ENCODE data around the gene TMEM258. TPM values are rescaled to one million over a fixed set of nuclear protein-coding genes. Genes with fewer than 3 reads are reported as not detected.

The TMEM258 gene
- total and polyA plus RNA-seq, 10 of the 15 experiments (the other 5 are each of a cell fraction or from before 2014, with no cell fraction given), result 160 to 840 (median 326) TPM

DNA sequence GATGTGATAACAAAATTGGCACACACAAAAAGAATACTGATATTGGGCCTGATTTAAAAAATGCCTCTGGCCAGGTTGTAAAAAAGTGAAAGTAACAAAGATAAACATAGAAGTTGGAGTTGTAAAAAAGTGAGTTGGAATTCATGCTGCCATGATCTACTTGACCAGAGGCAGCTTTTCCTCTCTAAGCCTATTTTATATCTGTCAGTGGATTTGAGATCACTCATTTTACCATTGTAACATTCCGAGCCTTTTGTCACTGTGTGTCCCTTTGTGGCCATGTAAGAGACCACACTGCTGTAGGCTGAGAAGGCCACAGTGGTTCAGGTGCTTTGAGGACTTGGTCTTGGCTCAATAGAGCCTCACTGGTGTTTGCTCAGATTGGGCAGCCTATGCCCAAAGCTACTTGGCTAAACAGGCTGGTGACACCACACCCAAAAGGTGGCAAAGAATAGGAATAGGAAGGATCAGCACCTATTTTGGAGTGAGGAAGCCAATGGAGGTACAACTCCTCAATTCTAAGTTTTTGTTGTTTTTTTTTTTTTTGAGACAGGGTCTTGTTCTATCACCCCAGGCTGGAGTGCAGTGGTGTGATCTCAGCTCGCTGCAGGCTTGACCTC is 7.4 kb upstream of the TMEM258 start:
- in situ Hi-C loops (cut with MboI) (loop anchor here (5.0 kb wide), 2 partner anchors 98 to 308 kb away; no protein-coding TSS in a partner anchor), intact Hi-C loops (cut with micrococcal nuclease; ENCODE audit: unreplicated experiment) (loop anchor here (5.0 kb wide), 4 partner anchors 73 to 308 kb away; partner anchors contain the start of gene FTH1)
- no peaks in the 10 kb centered on the region for H3K27me3 ChIP-seq (replicated peaks in 1 of 2; ENCODE audit: control insufficient read depth in 2 of 2, insufficient read depth in 2 of 2, low read length in 1 of 2)
- ChIA-PET SMC1A (ENCODE audit: uncharacterized antibody, unreplicated experiment) (interaction anchor here (0.7 to 6.0 kb wide), 10 partner anchors 12 to 309 kb away, joined by 3 to 86 read pairs (median 22); partner anchors contain the start of genes BEST1, FADS2 and FADS3), RAD21 (ENCODE audit: unreplicated experiment) (interaction anchor here (1.0 to 6.2 kb wide), 5 partner anchors 15 to 308 kb away, joined by 3 to 96 read pairs (median 51); partner anchors contain the start of gene BEST1), CTCF (interaction anchor here (1.4 to 12.7 kb wide), 8 partner anchors 12 to 308 kb away, joined by 3 to 188 read pairs (median 122); partner anchors contain the start of genes BEST1, FADS1 and FADS2), POLR2A (interaction anchor here (3.7 to 7.0 kb wide), 2 partner anchors 16 to 36 kb away, joined by 22 to 77 read pairs; partner anchors contain the start of gene FADS1)
- no peaks in the 10 kb centered on the region; the same call in 1 of the 2 replicates for H3K4me1 ChIP-seq (ENCODE audit: control insufficient read depth, insufficient read depth, low read length)
- no TSS peak for BruUV-seq (replicated peaks)
- peaks cover 41% of the 10 kb centered on the region for H3K79me2 ChIP-seq (ENCODE audit: control insufficient read depth, insufficient read depth, low read length)
- no peaks in the 10 kb centered on the region for H3K9me3 ChIP-seq (replicated peaks; ENCODE audit: control insufficient read depth, insufficient read depth, low read length)
- DNase-seq (ENCODE audit: low read depth, low spot score), result no peak
- no peak overlapping the region; the same call in 1 of the 2 replicates for H3K27ac ChIP-seq (ENCODE audit: control insufficient read depth, insufficient read depth)
- H3K36me3 ChIP-seq (ENCODE audit: control insufficient read depth in 2 of 2, insufficient read depth in 2 of 2, low read length in 1 of 2), result peaks cover 13 to 16% of the 10 kb centered on the region in 2 experiments; a peak in 3 of 4 replicates
- no peak for FAIRE-seq
- H3K4me3 ChIP-seq, result no peak overlapping the region
- H3K4me2 ChIP-seq (ENCODE audit: control insufficient read depth, insufficient read depth), result no peak overlapping the region
- no peak overlapping the region for H2AFZ ChIP-seq (ENCODE audit: control insufficient read depth, low read depth, low read length)
- WGBS (ENCODE audit: insufficient coverage, insufficient replicate concordance, low lambda C conversion rate, missing lambda C conversion rate), result 94% methylated on average over 2 of the region's 2 CpGs
- H4K20me1 ChIP-seq (ENCODE audit: control insufficient read depth, insufficient read depth), result no peaks in the 10 kb centered on the region
- H3K9ac ChIP-seq (ENCODE audit: control insufficient read depth, insufficient read depth, low read length), result no peak overlapping the region
- TF ChIP-seq ZNF217 (IDR thresholded peaks at IDR 0.05) (no peak), ATF7 (IDR thresholded peaks at IDR 0.05; ENCODE audit: low read depth) (no peak), SRF (IDR thresholded peaks at IDR 0.05; ENCODE audit: low read depth in 2 of 2, low read length in 2 of 2) (no peak)
- ATAC-seq, result no peak

Measured in GM12878 (cell line).